Activated CD4-positive, alpha-beta memory T cell treated with anti-CD3 and anti-CD28 coated beads for 36 hours (primary cell): ENCODE data around the gene CASQ1. TPM values are rescaled to one million over a fixed set of nuclear protein-coding genes. Genes with fewer than 3 reads are reported as not detected.

Experiments
- total RNA-seq, 2 experiments: library from RNA; stranded (reverse); gene quantifications; one replicate each; pipeline ENCODE4 v1.2.3, GENCODE V29; 2021

The CASQ1 gene
- total RNA-seq, 2 experiments from 2014 or later, result not detected

Other genes starting within 250 kb of the CASQ1 start
- under 1 TPM in 1 of 2 experiments, not detected in 1; 0.05 TPM for gene IGSF9, start 245.0 kb upstream of the CASQ1 start, total RNA-seq
- not detected for gene SLAMF9, start 236.3 kb upstream of the CASQ1 start, total RNA-seq
- 1 to 10 TPM; 4.4 to 4.7 TPM for gene PIGM, start 158.6 kb upstream of the CASQ1 start, total RNA-seq
- gene KCNJ10, start 120.4 kb upstream of the CASQ1 start, total RNA-seq, result not detected
- not detected for gene KCNJ9, start 109.0 kb upstream of the CASQ1 start, total RNA-seq
- gene IGSF8, start 92.0 kb upstream of the CASQ1 start, total RNA-seq, result 10 to 100 TPM; 31.2 to 34.5 TPM
- gene ATP1A2, start 74.8 kb upstream of the CASQ1 start, total RNA-seq, result not detected
- not detected for gene ATP1A4, start 39.0 kb upstream of the CASQ1 start, total RNA-seq
- gene PEA15, start 14.8 kb downstream of the CASQ1 start, total RNA-seq, result 10 to 100 TPM; 51.8 to 51.9 TPM
- gene DCAF8, start 72.0 kb downstream of the CASQ1 start, total RNA-seq, result 100 to 1,000 TPM; 142 to 150 TPM
- 10 to 100 TPM; 50.0 to 61.1 TPM for gene PEX19, start 94.6 kb downstream of the CASQ1 start, total RNA-seq
- 100 to 1,000 TPM; 132 TPM for gene COPA, start 152.7 kb downstream of the CASQ1 start, total RNA-seq
- 10 to 100 TPM; 39.8 to 42.6 TPM for gene NCSTN, start 152.8 kb downstream of the CASQ1 start, total RNA-seq
- gene NHLH1, start 176.5 kb downstream of the CASQ1 start, total RNA-seq, result under 1 TPM; 0.22 to 0.45 TPM
- not detected for gene VANGL2, start 210.0 kb downstream of the CASQ1 start, total RNA-seq